Measurements from ENCODE around the gene FNDC3A.

DNA sequence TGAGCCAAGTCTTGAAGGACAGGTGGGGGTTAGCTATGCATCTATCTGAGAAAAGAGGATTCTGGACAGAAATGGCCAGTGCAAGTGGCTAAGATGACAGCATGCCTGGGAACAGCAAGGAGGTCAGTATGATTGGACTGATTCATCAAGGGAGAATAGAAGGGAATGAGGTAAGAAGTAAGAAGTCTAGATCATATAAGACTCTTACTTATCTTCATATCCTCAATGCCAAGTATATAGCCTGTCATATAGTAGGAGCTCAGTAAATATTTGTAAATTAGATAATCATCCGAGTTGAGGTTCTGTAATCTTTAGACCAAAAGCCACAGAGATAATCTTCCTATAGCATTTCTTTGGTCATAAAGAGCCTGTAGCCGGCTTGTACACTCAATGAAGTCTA, 141.2 kb downstream of the FNDC3A start:
- TF ChIP-seq, protein P1, sequence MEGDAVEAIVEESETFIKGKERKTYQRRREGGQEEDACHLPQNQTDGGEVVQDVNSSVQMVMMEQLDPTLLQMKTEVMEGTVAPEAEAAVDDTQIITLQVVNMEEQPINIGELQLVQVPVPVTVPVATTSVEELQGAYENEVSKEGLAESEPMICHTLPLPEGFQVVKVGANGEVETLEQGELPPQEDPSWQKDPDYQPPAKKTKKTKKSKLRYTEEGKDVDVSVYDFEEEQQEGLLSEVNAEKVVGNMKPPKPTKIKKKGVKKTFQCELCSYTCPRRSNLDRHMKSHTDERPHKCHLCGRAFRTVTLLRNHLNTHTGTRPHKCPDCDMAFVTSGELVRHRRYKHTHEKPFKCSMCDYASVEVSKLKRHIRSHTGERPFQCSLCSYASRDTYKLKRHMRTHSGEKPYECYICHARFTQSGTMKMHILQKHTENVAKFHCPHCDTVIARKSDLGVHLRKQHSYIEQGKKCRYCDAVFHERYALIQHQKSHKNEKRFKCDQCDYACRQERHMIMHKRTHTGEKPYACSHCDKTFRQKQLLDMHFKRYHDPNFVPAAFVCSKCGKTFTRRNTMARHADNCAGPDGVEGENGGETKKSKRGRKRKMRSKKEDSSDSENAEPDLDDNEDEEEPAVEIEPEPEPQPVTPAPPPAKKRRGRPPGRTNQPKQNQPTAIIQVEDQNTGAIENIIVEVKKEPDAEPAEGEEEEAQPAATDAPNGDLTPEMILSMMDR (conservative IDR thresholded peaks at IDR 0.05; ENCODE audit: low read depth, low read length): no peak
- TF ChIP-seq EZH2 (IDR thresholded peaks at IDR 0.05; ENCODE audit: low read length, unreplicated experiment) (no peak), EZH2phosphoT487 (IDR thresholded peaks at IDR 0.05; ENCODE audit: borderline replicate concordance, low read length) (no peak)
